Activated CD8-positive, alpha-beta T cell treated with anti-CD3 and anti-CD28 coated beads for 36 hours (primary cell): Measurements from ENCODE around the gene CNTN2. TPM values are rescaled to one million over a fixed set of nuclear protein-coding genes. Genes with fewer than 3 reads are reported as not detected.

ENCODE experiments used
- ATAC-seq: fragments of 200-7000 bp; cut with Tn5 transposase; one replicate; pipeline ENCODE4 v1.10.0; 2021; ENCODE audit warnings: mild to moderate bottlenecking, moderate library complexity
- CTCF ChIA-PET: fragments of 350-600 bp; sonication (Branson Sonifier 250); formaldehyde crosslinking; loops from one replicate; lab custom pipeline; 2021; ENCODE audit warnings: antibody characterized with exemption; lab: Charles Lee
- POLR2A ChIA-PET: fragments of 350-600 bp; sonication (Branson Sonifier 250); formaldehyde crosslinking; loops from one replicate; lab custom pipeline; 2021; ENCODE audit warnings: antibody characterized with exemption; lab: Charles Lee
- DNase-seq: peaks from one replicate; pipeline ENCODE4 v3.0.0-alpha.2; 2020
- H3K27ac Mint-ChIP-seq: one replicate; pipeline ENCODE4 v1.8.0; 2021; ENCODE audit warnings: mild to moderate bottlenecking, mixed read lengths
- H3K27me3 Mint-ChIP-seq: one replicate; pipeline ENCODE4 v1.8.0; 2021; ENCODE audit warnings: mixed read lengths
- H3K36me3 Mint-ChIP-seq: one replicate; pipeline ENCODE4 v1.8.0; 2021; ENCODE audit warnings: low read depth, mixed read lengths
- H3K4me1 Mint-ChIP-seq: one replicate; pipeline ENCODE4 v1.8.0; 2021; ENCODE audit warnings: low read depth, mixed read lengths
- H3K4me3 Mint-ChIP-seq: one replicate; pipeline ENCODE4 v1.8.0; 2021; ENCODE audit warnings: mild to moderate bottlenecking, moderate library complexity, mixed read lengths
- H3K9me3 Mint-ChIP-seq: one replicate; pipeline ENCODE4 v1.8.0; 2021; ENCODE audit warnings: mixed read lengths
- CTCF ChIP-seq: fragments of 200-600 bp; IDR thresholded peaks from one replicate; pipeline ENCODE4 v1.8.0; 2022; ENCODE audit warnings: antibody characterized with exemption, mild to moderate bottlenecking
- intact Hi-C: fragments of 100-400 bp; cut with micrococcal nuclease; formaldehyde crosslinking; loops from one replicate; pipeline ENCODE4 v1.10.0; 2022
- total RNA-seq, 2 experiments: library from RNA; stranded (reverse); gene quantifications; one replicate each; pipeline ENCODE4 v1.2.3, GENCODE V29; 2021

Gene CNTN2
- total RNA-seq, 2 experiments from 2014 or later, result not detected

DNA sequence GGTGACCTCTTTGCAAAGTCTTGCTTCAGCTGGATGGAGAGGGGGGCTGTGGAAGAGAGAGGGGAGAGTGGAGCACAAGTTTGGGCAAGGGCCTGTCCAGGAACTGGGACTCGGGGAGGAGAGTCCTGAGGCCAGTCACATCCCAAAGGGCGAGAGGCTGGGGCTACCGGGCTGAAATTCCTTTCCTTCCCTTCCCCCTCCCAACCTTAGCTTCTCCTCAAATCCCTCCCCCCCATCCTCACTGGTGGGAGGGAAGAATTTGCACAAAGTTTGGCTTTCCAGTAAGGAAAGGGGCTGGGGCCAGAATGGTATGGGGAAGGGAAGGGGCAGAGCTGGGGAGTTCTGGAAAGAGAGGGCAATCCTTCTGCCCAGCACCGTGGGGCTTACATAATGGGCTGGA is 854 bp downstream of the CNTN2 start:
- no peak overlapping the region for H3K4me3 Mint-ChIP-seq
- H3K36me3 Mint-ChIP-seq, result no peaks in the 10 kb centered on the region
- intact Hi-C loops, result no loop called here
- no peaks in the 10 kb centered on the region for H3K9me3 Mint-ChIP-seq
- TF ChIP-seq CTCF, result no peak
- H3K27me3 Mint-ChIP-seq, result peaks cover 39% of the 10 kb centered on the region
- POLR2A ChIA-PET, result no interaction called here
- CTCF ChIA-PET, result interaction anchor here (1.1 kb wide), 1 partner anchor 54 kb away, joined by 3 read pairs; no protein-coding TSS in a partner anchor
- no peak for DNase-seq
- no peaks in the 10 kb centered on the region for H3K4me1 Mint-ChIP-seq
- no peak overlapping the region for H3K27ac Mint-ChIP-seq
- ATAC-seq, result no peak

GRCh38 chr1:205044741-205045140 is 1.7 kb downstream of the CNTN2 start:
- POLR2A ChIA-PET, result no interaction called here
- no peak for DNase-seq
- intact Hi-C loops, result no loop called here
- no peak for ATAC-seq
- TF ChIP-seq CTCF, result no peak
- H3K27ac Mint-ChIP-seq, result no peak overlapping the region
- H3K9me3 Mint-ChIP-seq, result no peaks in the 10 kb centered on the region
- no peaks in the 10 kb centered on the region for H3K4me1 Mint-ChIP-seq
- peaks cover 38% of the 10 kb centered on the region for H3K27me3 Mint-ChIP-seq
- no peak overlapping the region for H3K4me3 Mint-ChIP-seq
- CTCF ChIA-PET, result interaction anchor here (0.9 kb wide), 1 partner anchor 17 kb away, joined by 3 read pairs; no protein-coding TSS in a partner anchor
- no peaks in the 10 kb centered on the region for H3K36me3 Mint-ChIP-seq

DNA sequence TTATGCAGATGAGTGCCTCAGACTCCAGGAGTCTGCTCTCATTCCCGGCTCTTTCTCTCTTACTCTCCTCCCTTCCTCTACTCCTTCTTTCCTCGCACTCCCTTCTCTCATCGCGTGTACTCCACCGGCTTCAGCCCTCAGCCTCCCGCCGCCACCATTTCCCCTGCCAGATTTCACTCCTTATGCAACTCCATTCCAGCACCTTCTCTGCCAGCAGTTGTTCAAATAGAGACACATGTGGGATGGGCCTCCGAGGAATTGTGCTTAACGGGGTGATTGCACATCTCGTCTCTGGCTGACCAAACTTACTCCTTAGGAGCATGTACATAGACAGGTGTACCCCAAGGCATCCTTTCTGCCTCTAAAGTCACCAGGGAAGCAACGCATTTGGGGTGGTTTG is 2.1 kb downstream of the CNTN2 start:
- intact Hi-C loops, result no loop called here
- H3K9me3 Mint-ChIP-seq, result no peaks in the 10 kb centered on the region
- ChIA-PET POLR2A (no interaction called here), CTCF (interaction anchor here (0.9 kb wide), 1 partner anchor 16 kb away, joined by 3 read pairs; no protein-coding TSS in a partner anchor)
- peaks cover 37% of the 10 kb centered on the region for H3K27me3 Mint-ChIP-seq
- no peak overlapping the region for H3K27ac Mint-ChIP-seq
- DNase-seq (no peak), ATAC-seq (no peak)
- H3K4me1 Mint-ChIP-seq, result no peaks in the 10 kb centered on the region
- no peak overlapping the region for H3K4me3 Mint-ChIP-seq
- no peak for TF ChIP-seq CTCF
- no peaks in the 10 kb centered on the region for H3K36me3 Mint-ChIP-seq

DNA sequence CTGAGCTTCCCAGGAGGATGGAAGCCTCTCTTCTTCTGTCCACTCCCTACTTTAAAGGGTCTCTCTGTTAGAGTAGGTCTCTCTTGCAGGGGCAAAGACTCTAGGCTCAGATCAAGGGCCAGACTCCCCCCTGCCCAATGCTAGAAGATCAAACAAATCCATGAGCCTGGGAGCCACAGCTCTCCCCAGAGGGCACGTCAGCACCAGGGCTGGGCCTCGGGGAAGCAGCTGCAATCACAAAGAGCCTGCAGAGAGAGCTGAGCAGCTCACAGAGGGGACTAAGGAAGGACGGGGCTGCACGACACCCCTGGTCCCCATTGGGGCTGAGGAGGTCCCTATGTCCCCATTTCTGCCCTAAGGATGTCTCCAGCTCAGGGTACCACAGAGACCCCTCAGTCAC is 3.9 kb downstream of the CNTN2 start:
- intact Hi-C loops, result no loop called here
- DNase-seq, result no peak
- Mint-ChIP-seq H3K9me3 (no peaks in the 10 kb centered on the region), H3K36me3 (no peaks in the 10 kb centered on the region), H3K4me1 (no peaks in the 10 kb centered on the region), H3K27me3 (peaks cover 29% of the 10 kb centered on the region), H3K4me3 (no peak overlapping the region), H3K27ac (no peak overlapping the region)
- CTCF ChIA-PET, result interaction anchor here (2.4 kb wide), 1 partner anchor 15 kb away, joined by 11 read pairs; no protein-coding TSS in a partner anchor
- ATAC-seq, result no peak
- no peak for TF ChIP-seq CTCF
- POLR2A ChIA-PET, result no interaction called here

DNA sequence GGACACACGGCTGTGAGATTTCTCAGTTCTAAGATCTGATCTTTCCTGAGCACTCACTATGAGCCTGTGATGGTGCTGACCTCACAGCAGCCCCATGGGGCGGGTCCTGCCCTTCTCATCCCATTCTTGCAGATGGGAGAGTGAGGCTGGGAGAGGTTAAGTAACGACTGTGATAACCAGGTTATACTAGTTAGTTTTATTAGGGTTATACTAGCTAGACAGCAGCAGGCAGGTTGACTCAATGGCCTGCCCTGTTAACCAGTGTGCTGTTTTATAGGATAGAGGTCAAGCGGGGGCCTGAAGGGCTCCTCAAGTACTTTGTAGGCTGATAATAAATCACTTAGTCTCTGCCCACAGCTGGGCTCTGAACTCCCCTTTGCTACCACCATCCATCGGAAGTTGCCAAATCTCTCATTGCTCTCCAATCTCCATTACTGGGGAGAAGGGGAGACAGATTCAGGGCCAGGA is 4.8 kb downstream of the CNTN2 start:
- Mint-ChIP-seq H3K27ac (no peak overlapping the region), H3K36me3 (no peaks in the 10 kb centered on the region), H3K27me3 (peaks cover 20% of the 10 kb centered on the region), H3K4me3 (no peak overlapping the region), H3K4me1 (no peaks in the 10 kb centered on the region), H3K9me3 (no peaks in the 10 kb centered on the region)
- ChIA-PET POLR2A (no interaction called here), CTCF (interaction anchor here (2.4 kb wide), 1 partner anchor 14 kb away, joined by 11 read pairs; no protein-coding TSS in a partner anchor)
- no peak for DNase-seq
- no peak for ATAC-seq
- intact Hi-C loops, result no loop called here
- no peak for TF ChIP-seq CTCF
